ENCODE measurements around the gene SRSF3. TPM values are rescaled to one million over a fixed set of nuclear protein-coding genes. Genes with fewer than 3 reads are reported as not detected.
"Not testable (repeated sequence)": the region's sequence is repeated elsewhere in the genome, so short reads cannot be mapped to it uniquely, and the experiment has no call there.

SRSF3 gene
- total and polyA plus RNA-seq, 12 donors, result 28.9 to 291 (median 123) TPM

DNA sequence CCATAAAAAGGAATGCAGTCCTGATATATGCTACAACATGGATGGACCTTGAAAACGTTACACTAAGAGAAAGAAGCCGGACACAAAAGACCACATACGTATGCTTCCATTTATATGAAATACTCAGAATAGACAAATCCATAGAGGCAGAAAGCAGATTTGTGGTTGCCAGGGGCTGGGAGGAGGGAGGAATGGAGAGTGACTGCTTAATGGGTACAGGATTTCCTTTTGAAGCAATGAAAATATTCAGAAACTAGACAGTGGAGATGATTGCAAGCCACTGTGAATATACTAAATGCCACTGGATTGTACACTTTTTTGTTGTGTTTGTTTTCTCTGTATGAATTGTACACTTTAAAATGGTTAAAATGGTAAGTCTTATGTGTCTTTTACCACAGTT lies 54.9 kb downstream of the SRSF3 start:
- intact Hi-C loops (cut with DNase I), result no loop called here

DNA sequence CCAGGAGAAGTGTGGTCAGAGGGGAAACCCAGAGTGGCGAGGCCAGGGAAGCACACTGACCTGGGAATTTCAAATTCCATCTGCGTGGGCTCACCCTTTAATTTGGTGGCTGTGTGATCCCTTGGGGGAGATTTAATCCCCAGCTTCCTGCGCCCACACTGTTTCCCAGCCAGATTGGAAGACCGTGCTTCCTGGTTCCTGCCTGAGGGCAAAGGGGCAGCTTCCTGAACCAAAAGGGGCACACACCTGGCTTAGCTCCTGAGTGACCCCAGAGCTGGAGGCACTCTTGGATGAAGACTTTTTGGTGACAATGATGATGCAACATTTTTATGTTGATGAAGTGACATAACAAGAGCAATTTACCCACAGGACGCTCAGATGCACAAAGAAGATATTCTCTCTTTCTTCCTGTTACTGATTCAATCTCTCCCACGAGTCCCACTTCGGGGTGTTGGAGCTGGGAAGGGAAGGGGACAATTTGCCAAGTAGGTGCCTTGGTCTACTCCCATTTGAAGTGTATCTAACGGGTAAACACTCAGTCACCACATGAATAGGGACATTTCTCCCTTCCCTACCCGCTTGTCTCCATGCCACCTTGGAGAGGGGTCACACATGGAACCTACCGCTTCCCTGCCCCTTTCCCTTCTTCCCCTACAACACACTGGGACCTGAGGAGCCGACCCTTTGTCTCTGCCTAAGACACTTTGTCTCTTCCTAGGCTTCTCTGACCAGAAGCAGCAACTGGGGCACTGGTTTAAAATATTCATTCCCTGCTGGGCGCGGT lies 55.7 kb downstream of the SRSF3 start:
- no peaks in the 10 kb centered on the region for H3K27me3 ChIP-seq
- DNase-seq, result no peak
- no peaks in the 10 kb centered on the region for H3K36me3 ChIP-seq (replicated peaks in 1 of 2)
- no peaks in the 10 kb centered on the region for H3K9me3 ChIP-seq (replicated peaks in 1 of 3)
- 67 to 85% (median 76%) methylated on average over 11 to 13 of the region's 13 CpGs for WGBS, 4 donors
- H3K4me3 ChIP-seq, result no peak overlapping the region
- H3K4me1 ChIP-seq (replicated peaks in 1 of 2), result no peaks in the 10 kb centered on the region
- no peak overlapping the region for H3K27ac ChIP-seq
- no peak for TF ChIP-seq POLR2A (IDR thresholded peaks at IDR 0.05)
- TF ChIP-seq, protein P1, sequence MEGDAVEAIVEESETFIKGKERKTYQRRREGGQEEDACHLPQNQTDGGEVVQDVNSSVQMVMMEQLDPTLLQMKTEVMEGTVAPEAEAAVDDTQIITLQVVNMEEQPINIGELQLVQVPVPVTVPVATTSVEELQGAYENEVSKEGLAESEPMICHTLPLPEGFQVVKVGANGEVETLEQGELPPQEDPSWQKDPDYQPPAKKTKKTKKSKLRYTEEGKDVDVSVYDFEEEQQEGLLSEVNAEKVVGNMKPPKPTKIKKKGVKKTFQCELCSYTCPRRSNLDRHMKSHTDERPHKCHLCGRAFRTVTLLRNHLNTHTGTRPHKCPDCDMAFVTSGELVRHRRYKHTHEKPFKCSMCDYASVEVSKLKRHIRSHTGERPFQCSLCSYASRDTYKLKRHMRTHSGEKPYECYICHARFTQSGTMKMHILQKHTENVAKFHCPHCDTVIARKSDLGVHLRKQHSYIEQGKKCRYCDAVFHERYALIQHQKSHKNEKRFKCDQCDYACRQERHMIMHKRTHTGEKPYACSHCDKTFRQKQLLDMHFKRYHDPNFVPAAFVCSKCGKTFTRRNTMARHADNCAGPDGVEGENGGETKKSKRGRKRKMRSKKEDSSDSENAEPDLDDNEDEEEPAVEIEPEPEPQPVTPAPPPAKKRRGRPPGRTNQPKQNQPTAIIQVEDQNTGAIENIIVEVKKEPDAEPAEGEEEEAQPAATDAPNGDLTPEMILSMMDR (IDR thresholded peaks at IDR 0.05), result no peak
- intact Hi-C loops (cut with DNase I), result no loop called here

More for the DNA sequence above, 54.9 kb downstream of the SRSF3 start:
- Histone ChIP-seq H3K4me3 (no peak overlapping the region), H3K4me1 (replicated peaks in 1 of 2) (no peaks in the 10 kb centered on the region), H3K27ac (no peak overlapping the region), H3K36me3 (replicated peaks in 1 of 2) (no peaks in the 10 kb centered on the region), H3K27me3 (no peaks in the 10 kb centered on the region), H3K9me3 (replicated peaks in 1 of 3) (no peaks in the 10 kb centered on the region)
- TF ChIP-seq POLR2A (IDR thresholded peaks at IDR 0.05), result no peak
- TF ChIP-seq, protein P1 (IDR thresholded peaks at IDR 0.05), result no peak
- DNase-seq, result no peak
- WGBS, 4 donors, result 73 to 81% (median 78%) methylated on average over 3 of the region's 3 CpGs

DNA sequence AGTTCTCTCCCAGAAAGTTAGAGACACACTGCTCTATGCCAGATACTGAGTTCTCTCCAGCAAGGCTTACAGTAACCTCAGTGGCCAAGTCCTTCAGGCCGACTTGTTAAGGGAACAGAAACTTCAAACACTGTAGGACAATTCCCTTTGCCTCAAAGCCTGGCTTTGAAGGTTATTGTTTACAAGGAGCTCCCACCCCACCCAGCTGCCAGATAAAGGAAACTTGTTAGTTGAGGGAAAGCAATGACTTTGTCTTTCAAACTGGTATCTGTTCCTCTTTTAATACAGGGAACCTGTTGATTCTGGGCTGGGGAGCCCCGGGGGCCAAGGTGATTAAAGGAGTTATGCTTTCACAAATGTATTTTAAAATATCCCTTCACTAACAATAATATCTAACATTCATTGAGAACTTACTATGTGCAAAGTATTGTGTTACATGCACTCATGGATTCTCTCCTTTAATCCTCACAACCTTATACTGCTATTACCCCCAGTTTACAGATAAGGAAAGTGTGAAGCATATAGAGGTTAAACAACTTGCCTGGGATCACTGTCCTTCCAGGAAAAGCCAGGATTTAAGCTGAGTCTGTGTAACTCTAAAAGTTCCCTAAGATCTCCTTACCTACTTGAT lies 56.8 kb downstream of the SRSF3 start:
- WGBS, 4 donors, result 28 to 67% (median 49%) methylated on average over 2 of the region's 2 CpGs
- TF ChIP-seq, protein P1 (IDR thresholded peaks at IDR 0.05), result no peak
- no peak for TF ChIP-seq POLR2A (IDR thresholded peaks at IDR 0.05)
- intact Hi-C loops (cut with DNase I), result no loop called here

DNA sequence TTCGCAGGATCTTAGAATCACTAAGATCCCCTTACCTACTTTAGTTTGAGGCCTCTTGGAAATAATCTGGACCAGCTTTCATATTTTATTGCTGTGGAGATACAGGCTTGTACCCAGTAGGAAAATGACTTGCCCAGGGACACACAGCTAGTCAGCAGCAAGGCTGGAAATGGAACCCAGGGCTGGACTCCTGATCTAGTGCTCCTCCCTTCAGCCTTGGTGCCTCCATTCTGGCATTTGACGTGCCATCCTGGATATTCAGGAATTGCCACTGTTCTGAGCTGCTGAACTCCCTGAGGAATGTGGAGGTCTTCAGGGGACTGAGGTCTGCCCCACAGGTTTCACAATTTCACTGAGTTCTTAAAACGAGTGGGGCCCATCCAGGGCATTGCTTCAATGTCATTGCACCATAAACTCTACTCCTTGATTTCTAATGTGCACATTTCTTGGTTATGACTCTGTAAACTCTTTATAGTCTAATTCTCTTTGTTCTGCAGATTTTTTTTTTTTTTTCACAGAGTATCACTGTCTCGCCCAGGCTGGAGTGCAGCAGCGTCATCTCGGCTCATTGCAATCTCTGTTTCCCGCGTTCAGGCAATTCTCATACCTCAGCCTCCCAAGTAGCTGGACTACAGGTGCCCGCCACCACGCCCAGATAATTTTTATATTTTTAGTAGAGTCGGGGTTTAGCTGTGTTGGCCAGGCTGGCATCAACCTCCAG lies 57.7 kb downstream of the SRSF3 start:
- Histone ChIP-seq H3K27me3 (no peaks in the 10 kb centered on the region), H3K9me3 (replicated peaks in 1 of 3) (no peaks in the 10 kb centered on the region), H3K36me3 (replicated peaks in 1 of 2) (no peaks in the 10 kb centered on the region), H3K27ac (no peak overlapping the region), H3K4me3 (no peak overlapping the region), H3K4me1 (replicated peaks in 1 of 2) (no peaks in the 10 kb centered on the region)
- DNase-seq, result no peak
- 92 to 94% (median 93%) methylated on average over 10 to 11 of the region's 11 CpGs for WGBS, 4 donors
- TF ChIP-seq, protein P1 (IDR thresholded peaks at IDR 0.05), result no peak
- no peak for TF ChIP-seq POLR2A (IDR thresholded peaks at IDR 0.05)
- intact Hi-C loops (cut with DNase I), result no loop called here

More for the DNA sequence above, 56.8 kb downstream of the SRSF3 start:
- Histone ChIP-seq H3K9me3 (replicated peaks in 1 of 3) (no peaks in the 10 kb centered on the region), H3K27ac (no peak overlapping the region), H3K4me3 (no peak overlapping the region), H3K27me3 (no peaks in the 10 kb centered on the region), H3K36me3 (replicated peaks in 1 of 2) (no peaks in the 10 kb centered on the region), H3K4me1 (replicated peaks in 1 of 2) (no peaks in the 10 kb centered on the region)
- DNase-seq, result no peak

DNA sequence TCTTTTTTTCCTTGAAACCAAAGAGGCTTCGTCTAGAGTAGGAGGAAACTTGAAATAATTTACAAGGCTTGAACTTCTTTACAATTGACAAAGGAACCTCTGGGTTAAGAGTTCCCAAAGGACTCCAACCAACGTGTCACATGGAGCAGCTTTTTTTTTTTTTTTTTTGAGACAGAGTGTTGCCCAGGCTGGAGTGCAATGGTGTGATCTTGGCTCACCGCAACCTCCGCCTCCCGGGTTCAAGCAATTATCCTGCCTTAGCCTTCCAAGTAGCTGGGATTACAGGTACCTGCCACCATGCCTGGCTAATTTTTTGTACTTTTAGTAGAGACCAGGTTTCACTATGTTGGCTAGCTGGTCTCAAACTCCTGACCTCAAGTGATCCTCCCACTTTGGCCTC lies 60.3 kb downstream of the SRSF3 start:
- H3K27me3 ChIP-seq; DNase-seq; H3K36me3 ChIP-seq (replicated peaks in 1 of 2); H3K4me1 ChIP-seq (replicated peaks in 1 of 2); H3K4me3 ChIP-seq; intact Hi-C loops (cut with DNase I); H3K27ac ChIP-seq; H3K9me3 ChIP-seq (replicated peaks in 1 of 3): not testable (repeated sequence)
- WGBS, 4 donors, result 79 to 90% (median 83%) methylated on average over 5 of the region's 5 CpGs

All from adrenal gland (tissue), 12 donors.